GM18499 (cell line): ENCODE results near the gene PCDHB15.
"Not testable (repeated sequence)": the region's sequence is repeated elsewhere in the genome, so short reads cannot be mapped to it uniquely, and the experiment has no call there.

ENCODE experiments used
- ATAC-seq: cut with Tn5 transposase; IDR thresholded peaks from one replicate; pipeline ENCODE4 v1.9.1; 2021; ENCODE audit warnings: moderate number of reproducible peaks; ENCODE audit not compliant: insufficient read depth, unreplicated experiment

Gene PCDHB15

GRCh38 chr5:141245250-141245717 lies at the start of gene PCDHB15:
Gene PCDHB15, plus strand, starts transcription at chr5:141245395. Its CDS starts 184 bp downstream, at chr5:141245579.
- ATAC-seq = no peak

GRCh38 chr5:141196363-141196762 lies 48.8 kb upstream of the PCDHB15 start:
- ATAC-seq = no peak

- no peak for ATAC-seq
Observed at GRCh38 chr5:141199359-141200235, 45.6 kb upstream of the PCDHB15 start, which contains the start of gene PCDHB11. Gene PCDHB11, plus strand, starts transcription at chr5:141199627. Its CDS starts 148 bp downstream, at chr5:141199775.

GRCh38 chr5:141201126-141201525 lies 44.1 kb upstream of the PCDHB15 start:
- ATAC-seq = not testable (repeated sequence)

- ATAC-seq = not testable (repeated sequence)
Observed at GRCh38 chr5:141201646-141202045, 43.5 kb upstream of the PCDHB15 start.

GRCh38 chr5:141208478-141208877 lies 36.7 kb upstream of the PCDHB15 start, which contains the start of gene PCDHB12:
Gene PCDHB12, plus strand, starts transcription at chr5:141208719. Its CDS starts 189 bp downstream, at chr5:141208908.
- no peak for ATAC-seq

GRCh38 chr5:141210281-141210680 lies 34.9 kb upstream of the PCDHB15 start:
- not testable (repeated sequence) for ATAC-seq

- not testable (repeated sequence) for ATAC-seq
Observed at GRCh38 chr5:141210849-141211248, 34.3 kb upstream of the PCDHB15 start.

- not testable (repeated sequence) for ATAC-seq
Observed at GRCh38 chr5:141213656-141214339, 31.4 kb upstream of the PCDHB15 start, which contains the start of gene PCDHB13. Gene PCDHB13, plus strand, starts transcription at chr5:141213919. Its CDS starts 205 bp downstream, at chr5:141214124.

GRCh38 chr5:141214583-141214982 lies 30.6 kb upstream of the PCDHB15 start:
- not testable (repeated sequence) for ATAC-seq

- ATAC-seq = not testable (repeated sequence)
Observed at GRCh38 chr5:141215504-141215903, 29.7 kb upstream of the PCDHB15 start.

- not testable (repeated sequence) for ATAC-seq
Observed at GRCh38 chr5:141216035-141216434, 29.2 kb upstream of the PCDHB15 start.

- ATAC-seq = no peak
Observed at GRCh38 chr5:141223112-141223783, 21.9 kb upstream of the PCDHB15 start, which contains the start of gene PCDHB14. Gene PCDHB14, plus strand, starts transcription at chr5:141223343. Its CDS starts 163 bp downstream, at chr5:141223506.

- ATAC-seq = not testable (repeated sequence)
Observed at GRCh38 chr5:141224844-141225243, 20.4 kb upstream of the PCDHB15 start.

GRCh38 chr5:141225421-141225820 lies 19.8 kb upstream of the PCDHB15 start:
- not testable (repeated sequence) for ATAC-seq

- no peak for ATAC-seq
Observed at GRCh38 chr5:141234109-141234667, 11.0 kb upstream of the PCDHB15 start.

- ATAC-seq = not testable (repeated sequence)
Observed at GRCh38 chr5:141235922-141236321, 9.3 kb upstream of the PCDHB15 start.

GRCh38 chr5:141236516-141237313 lies 8.5 kb upstream of the PCDHB15 start:
- ATAC-seq = no peak

- no peak for ATAC-seq
Observed at GRCh38 chr5:141241496-141241895, 3.7 kb upstream of the PCDHB15 start.
